ENCODE data around the gene ARL15.
"Not testable (repeated sequence)": the region's sequence is repeated elsewhere in the genome, so short reads cannot be mapped to it uniquely, and the experiment has no call there.

The ARL15 gene

DNA sequence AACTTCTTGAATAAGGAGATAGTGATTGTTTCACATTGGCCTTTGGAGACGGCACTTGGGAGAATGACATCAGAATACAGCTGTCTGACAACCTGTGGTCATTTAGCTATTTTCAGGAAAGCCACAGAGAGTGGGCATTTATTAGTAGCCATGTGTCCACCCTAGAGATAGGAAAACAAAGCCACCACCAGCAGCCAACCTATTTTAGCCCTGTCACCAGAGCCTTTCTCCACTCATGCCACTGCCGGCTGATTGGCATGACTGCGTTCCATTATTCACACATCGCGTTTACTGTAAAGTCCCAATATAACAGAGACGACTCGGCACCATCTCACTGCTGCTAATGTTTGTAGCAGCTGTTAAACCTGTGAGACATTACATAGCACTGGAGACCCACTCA is 419.9 kb downstream of the ARL15 start:
- DNase-seq (ENCODE audit: low spot score) = no peak

DNA sequence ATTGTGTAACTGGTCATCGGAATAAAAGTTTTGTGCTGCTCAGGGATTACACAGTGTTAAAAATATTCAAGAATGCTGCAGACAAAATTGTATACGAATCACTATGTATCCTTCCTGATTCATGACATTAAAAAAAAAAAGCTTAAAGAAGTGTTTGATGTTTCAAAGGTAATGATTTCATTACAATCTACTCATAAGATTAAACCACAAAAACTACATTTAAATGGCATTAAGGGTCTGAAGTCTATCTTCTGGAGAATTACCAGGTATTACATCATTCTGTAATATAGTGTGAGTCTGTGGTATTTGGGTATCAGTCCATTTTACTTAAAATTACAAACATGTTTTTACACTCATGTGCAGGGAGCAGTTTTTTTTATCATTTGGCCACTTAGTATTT is 425.5 kb downstream of the ARL15 start:
- no peak for DNase-seq (ENCODE audit: low spot score)

GRCh38 chr5:53884417-53884816 is 426.0 kb downstream of the ARL15 start:
- DNase-seq (ENCODE audit: low spot score) = no peak

- DNase-seq (ENCODE audit: low spot score) = no peak
These were observed 427.7 kb downstream of the ARL15 start for GRCh38 chr5:53882676-53883031.

GRCh38 chr5:53882006-53882675 is 428.2 kb downstream of the ARL15 start:
- DNase-seq (ENCODE audit: low spot score) = no peak

- DNase-seq (ENCODE audit: low spot score) = no peak
These were observed 430.6 kb downstream of the ARL15 start for GRCh38 chr5:53879708-53880323.

DNA sequence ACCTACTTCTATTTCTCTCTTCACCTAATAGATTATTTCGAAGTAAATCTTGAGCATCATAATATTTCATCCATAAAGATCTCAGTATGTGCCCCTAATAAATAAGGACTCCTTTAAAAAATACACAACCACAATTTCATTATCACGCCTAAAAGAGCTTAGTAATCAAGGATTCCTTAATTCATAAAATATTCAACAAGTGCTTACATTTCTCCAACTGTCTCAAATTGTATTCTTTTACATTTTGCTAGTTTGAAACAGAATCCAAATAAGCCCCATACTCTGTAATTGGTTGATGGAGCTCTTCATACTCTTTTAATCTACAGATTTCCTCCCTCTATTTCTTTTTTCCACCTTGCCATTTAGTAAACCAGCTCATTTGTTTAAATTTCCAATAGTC is 432.4 kb downstream of the ARL15 start:
- DNase-seq (ENCODE audit: low spot score) = no peak

GRCh38 chr5:53877243-53877642 is 433.1 kb downstream of the ARL15 start:
- no peak for DNase-seq (ENCODE audit: low spot score)

- DNase-seq (ENCODE audit: low spot score) = no peak
These were observed 436.0 kb downstream of the ARL15 start for GRCh38 chr5:53874409-53874808.

GRCh38 chr5:53873235-53873634 is 437.1 kb downstream of the ARL15 start:
- no peak for DNase-seq (ENCODE audit: low spot score)

DNA sequence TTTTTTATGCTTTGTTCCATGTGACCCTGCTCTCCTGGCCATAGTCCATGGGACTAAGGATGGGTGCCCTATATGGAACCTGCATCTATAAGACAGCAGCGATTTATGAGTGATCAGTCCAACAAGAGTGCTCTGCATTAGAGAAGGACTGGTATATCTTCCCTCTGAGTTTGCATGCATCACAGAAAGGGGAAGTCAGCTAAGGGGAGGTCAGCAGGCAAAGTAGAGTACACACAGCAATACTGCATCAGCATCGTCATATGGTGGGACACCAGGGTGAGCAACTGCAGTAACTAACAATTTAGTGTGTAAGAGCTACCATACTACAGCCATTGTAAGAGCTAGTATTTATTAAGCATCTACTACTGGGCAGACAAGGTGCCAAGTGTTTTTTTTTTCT is 438.6 kb downstream of the ARL15 start:
- no peak for DNase-seq (ENCODE audit: low spot score)

GRCh38 chr5:53871050-53871449 is 439.3 kb downstream of the ARL15 start:
- DNase-seq (ENCODE audit: low spot score) = no peak

DNA sequence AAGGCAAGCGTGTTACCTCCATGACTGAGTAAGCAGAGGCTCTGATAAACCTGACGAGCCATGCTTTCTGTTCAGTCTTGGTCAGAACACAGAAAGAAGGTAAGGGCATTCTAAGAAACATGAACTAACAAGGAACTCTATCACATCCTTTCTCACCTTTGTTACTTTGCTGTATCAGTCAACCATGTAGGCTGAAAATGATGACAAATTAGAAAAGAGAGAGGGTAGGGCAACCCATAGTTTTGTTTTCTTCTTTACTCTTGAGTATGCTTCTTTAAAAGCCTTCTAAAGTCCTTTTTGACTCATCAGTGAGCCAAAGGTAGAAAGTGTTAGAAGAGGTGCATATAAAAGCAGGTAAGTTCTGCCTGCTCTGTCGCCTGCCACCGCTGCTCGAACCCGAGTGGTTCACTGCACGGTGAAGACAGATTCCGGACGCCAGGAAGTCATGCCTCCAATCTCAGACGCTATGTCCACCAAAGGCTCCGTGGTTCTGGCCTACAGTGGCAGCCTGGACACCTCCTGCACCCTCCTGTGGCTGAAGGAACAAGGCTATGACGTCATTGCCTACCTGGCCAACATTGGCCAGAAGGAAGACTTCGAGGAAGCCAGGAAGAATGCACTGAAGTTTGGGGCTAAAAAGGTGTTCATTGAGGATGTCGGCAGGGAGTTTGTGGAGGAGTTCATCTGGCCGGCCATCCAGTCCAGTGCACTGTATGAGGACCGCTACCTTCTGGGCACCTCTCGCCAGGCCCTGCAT is 451.5 kb downstream of the ARL15 start:
- no peak for DNase-seq (ENCODE audit: low spot score)

GRCh38 chr5:53856506-53856905 is 453.9 kb downstream of the ARL15 start:
- DNase-seq (ENCODE audit: low spot score) = no peak

- DNase-seq (ENCODE audit: low spot score) = not testable (repeated sequence)
These were observed 473.4 kb downstream of the ARL15 start for GRCh38 chr5:53836851-53837430.

GRCh38 chr5:53834500-53834899 is 475.9 kb downstream of the ARL15 start:
- DNase-seq (ENCODE audit: low spot score) = no peak
